Measurements from ENCODE around the gene C6orf120. TPM values are rescaled to one million over a fixed set of nuclear protein-coding genes. Genes with fewer than 3 reads are reported as not detected.

C6orf120 gene
- polyA plus RNA-seq, 2 of the 4 experiments (the other 2 are of a cell fraction): 13.1 to 14.8 TPM

DNA sequence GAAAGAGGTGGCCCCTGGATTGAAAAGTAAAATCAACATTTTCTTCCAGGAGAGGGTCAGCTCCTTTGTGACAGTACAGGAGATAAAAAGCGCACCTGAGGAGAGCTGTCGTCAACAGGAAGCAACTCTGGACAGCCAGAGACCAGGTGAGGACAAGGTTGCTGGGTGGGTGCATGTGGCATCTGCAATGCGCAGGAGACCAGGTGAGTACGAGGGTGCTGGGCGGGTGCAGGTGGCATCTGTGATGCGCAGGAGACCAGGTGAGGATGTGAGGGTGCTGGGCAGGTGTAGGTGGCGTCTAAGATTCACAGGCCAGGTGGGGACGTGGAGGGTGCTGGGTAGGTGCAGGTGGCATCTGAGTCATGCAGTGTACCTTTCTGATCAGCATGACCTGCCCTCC, 38.5 kb upstream of the C6orf120 start:
- ChIA-PET POLR2A (no interaction called here), CTCF (no interaction called here)
- WGBS (ENCODE audit: missing lambda C conversion rate): 93% methylated on average over 8 of the region's 8 CpGs
- FAIRE-seq (no peak), ATAC-seq (no peak), DNase-seq (ENCODE audit: low read depth in 1 of 2, low spot score in 1 of 2) (no peak)
- H3K27ac ChIP-seq: no peak overlapping the region
- H3K4me2 ChIP-seq: no peak overlapping the region
- H3K4me3 ChIP-seq: no peak overlapping the region
- no peaks in the 10 kb centered on the region for H3K9me3 ChIP-seq
- no peaks in the 10 kb centered on the region for H3K4me1 ChIP-seq
- TF ChIP-seq CBX8 (IDR thresholded peaks at IDR 0.05) (no peak), PHF8 (IDR thresholded peaks at IDR 0.05; ENCODE audit: borderline replicate concordance, low read depth) (no peak), RFX5 (IDR thresholded peaks at IDR 0.05) (no peak), POLR2AphosphoS2 (conservative IDR thresholded peaks at IDR 0.05; ENCODE audit: low read length) (no peak), TFCP2L1 (CRISPR knock-in tag; IDR thresholded peaks at IDR 0.05) (no peak), HOXB13 (CRISPR knock-in tag; IDR thresholded peaks at IDR 0.05; ENCODE audit: low read depth) (no peak), HDAC2 (IDR thresholded peaks at IDR 0.05) (no peak), KDM5A (IDR thresholded peaks at IDR 0.05) (no peak), MYC (IDR thresholded peaks at IDR 0.05; ENCODE audit: borderline replicate concordance, low read length) (no peak)

DNA sequence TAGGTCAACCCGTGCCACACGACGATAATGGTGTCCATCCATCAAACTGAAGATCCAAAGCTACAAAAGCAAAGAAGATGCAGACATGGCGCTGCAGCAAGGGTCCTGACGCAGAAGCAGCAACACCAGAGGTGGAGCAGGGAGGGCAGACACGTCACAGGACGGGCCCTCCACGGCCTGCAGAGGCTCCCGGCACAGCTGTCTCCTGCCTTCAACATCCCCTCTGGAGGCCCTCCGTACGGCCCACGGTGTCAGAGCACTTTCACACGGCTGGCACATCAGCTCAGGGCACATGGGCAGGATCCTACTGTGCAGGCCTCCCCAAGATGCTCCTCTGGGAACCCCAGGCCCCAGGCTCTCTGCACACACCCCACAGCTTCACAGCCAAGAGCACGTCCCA, 37.7 kb upstream of the C6orf120 start:
- no peaks in the 10 kb centered on the region for H3K9me3 ChIP-seq
- CTCF ChIA-PET: interaction anchor here (0.6 to 0.8 kb wide), 2 partner anchors 27 to 35 kb away, joined by 3 read pairs; no protein-coding TSS in a partner anchor
- POLR2A ChIA-PET: no interaction called here
- TF ChIP-seq TFCP2L1 (CRISPR knock-in tag; IDR thresholded peaks at IDR 0.05) (no peak), ZC3H11A (IDR thresholded peaks at IDR 0.05) (no peak), HOXB5 (CRISPR knock-in tag; IDR thresholded peaks at IDR 0.05) (no peak), RCOR1 (IDR thresholded peaks at IDR 0.05; ENCODE audit: low read depth, low read length) (no peak), RAD21 (conservative IDR thresholded peaks at IDR 0.05 in 1 of 2, IDR thresholded peaks at IDR 0.05 in 1 of 2) (no peak), ZFP36 (IDR thresholded peaks at IDR 0.05; ENCODE audit: borderline replicate concordance, partially characterized antibody) (no peak), GATA3 (IDR thresholded peaks at IDR 0.05; ENCODE audit: borderline replicate concordance) (no peak), NPAS2 (CRISPR knock-in tag; IDR thresholded peaks at IDR 0.05; ENCODE audit: borderline replicate concordance) (no peak), MYC (IDR thresholded peaks at IDR 0.05; ENCODE audit: borderline replicate concordance, low read length) (no peak), RARB (CRISPR knock-in tag; IDR thresholded peaks at IDR 0.05) (no peak)
- TF ChIP-seq, protein P1, sequence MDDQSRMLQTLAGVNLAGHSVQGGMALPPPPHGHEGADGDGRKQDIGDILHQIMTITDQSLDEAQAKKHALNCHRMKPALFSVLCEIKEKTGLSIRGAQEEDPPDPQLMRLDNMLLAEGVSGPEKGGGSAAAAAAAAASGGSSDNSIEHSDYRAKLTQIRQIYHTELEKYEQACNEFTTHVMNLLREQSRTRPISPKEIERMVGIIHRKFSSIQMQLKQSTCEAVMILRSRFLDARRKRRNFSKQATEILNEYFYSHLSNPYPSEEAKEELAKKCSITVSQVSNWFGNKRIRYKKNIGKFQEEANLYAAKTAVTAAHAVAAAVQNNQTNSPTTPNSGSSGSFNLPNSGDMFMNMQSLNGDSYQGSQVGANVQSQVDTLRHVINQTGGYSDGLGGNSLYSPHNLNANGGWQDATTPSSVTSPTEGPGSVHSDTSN (IDR thresholded peaks at IDR 0.05): no peak
- TF ChIP-seq, protein P2, sequence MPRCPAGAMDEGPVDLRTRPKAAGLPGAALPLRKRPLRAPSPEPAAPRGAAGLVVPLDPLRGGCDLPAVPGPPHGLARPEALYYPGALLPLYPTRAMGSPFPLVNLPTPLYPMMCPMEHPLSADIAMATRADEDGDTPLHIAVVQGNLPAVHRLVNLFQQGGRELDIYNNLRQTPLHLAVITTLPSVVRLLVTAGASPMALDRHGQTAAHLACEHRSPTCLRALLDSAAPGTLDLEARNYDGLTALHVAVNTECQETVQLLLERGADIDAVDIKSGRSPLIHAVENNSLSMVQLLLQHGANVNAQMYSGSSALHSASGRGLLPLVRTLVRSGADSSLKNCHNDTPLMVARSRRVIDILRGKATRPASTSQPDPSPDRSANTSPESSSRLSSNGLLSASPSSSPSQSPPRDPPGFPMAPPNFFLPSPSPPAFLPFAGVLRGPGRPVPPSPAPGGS (IDR thresholded peaks at IDR 0.05): no peak
- TF ChIP-seq, protein P3, sequence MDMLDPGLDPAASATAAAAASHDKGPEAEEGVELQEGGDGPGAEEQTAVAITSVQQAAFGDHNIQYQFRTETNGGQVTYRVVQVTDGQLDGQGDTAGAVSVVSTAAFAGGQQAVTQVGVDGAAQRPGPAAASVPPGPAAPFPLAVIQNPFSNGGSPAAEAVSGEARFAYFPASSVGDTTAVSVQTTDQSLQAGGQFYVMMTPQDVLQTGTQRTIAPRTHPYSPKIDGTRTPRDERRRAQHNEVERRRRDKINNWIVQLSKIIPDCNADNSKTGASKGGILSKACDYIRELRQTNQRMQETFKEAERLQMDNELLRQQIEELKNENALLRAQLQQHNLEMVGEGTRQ (IDR thresholded peaks at IDR 0.05): no peak
- no peak overlapping the region for H3K4me3 ChIP-seq
- DNase-seq (ENCODE audit: low read depth in 1 of 2, low spot score in 1 of 2): no peak
- 91% methylated on average over 10 of the region's 14 CpGs for WGBS (ENCODE audit: missing lambda C conversion rate)
- no peak for FAIRE-seq
- H3K4me1 ChIP-seq: no peaks in the 10 kb centered on the region
- no peak for ATAC-seq
- H3K4me2 ChIP-seq: no peak overlapping the region
- H3K27ac ChIP-seq: no peak overlapping the region

DNA sequence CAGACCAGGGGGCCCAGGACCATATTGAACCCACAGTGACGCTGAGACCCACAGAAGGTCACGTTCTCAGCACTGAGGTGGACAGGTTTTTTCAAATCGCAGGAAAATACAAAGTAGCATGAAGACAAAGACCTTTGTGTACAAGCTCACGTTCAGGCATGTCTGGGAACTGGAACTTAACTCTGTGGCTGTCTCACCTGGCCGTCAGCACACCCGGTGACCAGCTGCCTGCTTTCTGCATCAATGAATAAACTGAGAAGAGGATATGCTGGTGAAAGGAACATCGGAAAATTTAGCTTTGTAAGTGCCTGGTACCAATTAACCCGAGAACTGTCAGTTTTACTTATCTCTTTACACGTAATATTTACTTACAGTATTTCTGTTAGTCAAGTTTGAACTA, 36.6 kb upstream of the C6orf120 start:
- DNase-seq (ENCODE audit: low read depth in 1 of 2, low spot score in 1 of 2) (no peak), FAIRE-seq (no peak), ATAC-seq (no peak)
- POLR2A ChIA-PET: no interaction called here
- Histone ChIP-seq H3K4me2 (no peak overlapping the region), H3K9me3 (no peaks in the 10 kb centered on the region), H3K4me1 (no peaks in the 10 kb centered on the region), H3K27ac (no peak overlapping the region), H3K4me3 (no peak overlapping the region)
- TF ChIP-seq, protein P4, sequence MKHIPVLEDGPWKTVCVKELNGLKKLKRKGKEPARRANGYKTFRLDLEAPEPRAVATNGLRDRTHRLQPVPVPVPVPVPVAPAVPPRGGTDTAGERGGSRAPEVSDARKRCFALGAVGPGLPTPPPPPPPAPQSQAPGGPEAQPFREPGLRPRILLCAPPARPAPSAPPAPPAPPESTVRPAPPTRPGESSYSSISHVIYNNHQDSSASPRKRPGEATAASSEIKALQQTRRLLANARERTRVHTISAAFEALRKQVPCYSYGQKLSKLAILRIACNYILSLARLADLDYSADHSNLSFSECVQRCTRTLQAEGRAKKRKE (CRISPR knock-in tag; IDR thresholded peaks at IDR 0.05; ENCODE audit: low read depth): no peak
- no peak for TF ChIP-seq RARB (CRISPR knock-in tag; IDR thresholded peaks at IDR 0.05)
- no peak for TF ChIP-seq SREBF2 (IDR thresholded peaks at IDR 0.05)
- no peak for TF ChIP-seq MAFK (IDR thresholded peaks at IDR 0.05; ENCODE audit: partially characterized antibody)
- no peak for TF ChIP-seq FOSB (CRISPR knock-in tag; IDR thresholded peaks at IDR 0.05)
- TF ChIP-seq GATA3 (IDR thresholded peaks at IDR 0.05; ENCODE audit: borderline replicate concordance): no peak
- no peak for TF ChIP-seq SMC3 (IDR thresholded peaks at IDR 0.05)
- TF ChIP-seq NR3C1 (IDR thresholded peaks at IDR 0.05): no peak
- no peak for TF ChIP-seq ZNF302 (CRISPR knock-in tag; IDR thresholded peaks at IDR 0.05)
- no peak for TF ChIP-seq TP53 (CRISPR knock-in tag; IDR thresholded peaks at IDR 0.05)
- no peak for TF ChIP-seq CBX8 (IDR thresholded peaks at IDR 0.05)
- no peak for TF ChIP-seq CHD4 (IDR thresholded peaks at IDR 0.05; ENCODE audit: borderline replicate concordance)
- no peak for TF ChIP-seq HDAC2 (IDR thresholded peaks at IDR 0.05)
- TF ChIP-seq ZC3H11A (IDR thresholded peaks at IDR 0.05): no peak
- TF ChIP-seq HOXB13 (CRISPR knock-in tag; IDR thresholded peaks at IDR 0.05; ENCODE audit: low read depth): no peak
- TF ChIP-seq BHLHE40 (IDR thresholded peaks at IDR 0.05; ENCODE audit: low read depth, low read length): no peak
- TF ChIP-seq RNF2 (IDR thresholded peaks at IDR 0.05; ENCODE audit: borderline replicate concordance, low read depth): no peak
- CTCF ChIA-PET: interaction anchor here (0.6 kb wide), 1 partner anchor 791 kb away, joined by 4 read pairs; no protein-coding TSS in a partner anchor
- 88% methylated on average over 9 of the region's 9 CpGs for WGBS (ENCODE audit: missing lambda C conversion rate)
